GM12864 (cell line): ENCODE measurements around the gene HSPBP1.

ENCODE experiments used
- DNase-seq: peaks from one replicate; pipeline ENCODE4 v3.0.0-alpha.2; 2011; ENCODE audit warnings: low read depth
- H3K4me3 ChIP-seq: 2 replicates; pipeline ENCODE4 v1.5.1; 2011; ENCODE audit warnings: mild to moderate bottlenecking, low read depth, low read length, control low read depth
- CTCF ChIP-seq: IDR thresholded peaks from 2 replicates; pipeline ENCODE4 v1.5.1; 2011; ENCODE audit warnings: low read depth, mild to moderate bottlenecking, moderate library complexity, low read length, control low read depth, inconsistent platforms; ENCODE audit errors: missing control alignments

Gene HSPBP1

GRCh38 chr19:55311397-55311796 is 31.5 kb upstream of the HSPBP1 start:
- no peak for TF ChIP-seq CTCF
- H3K4me3 ChIP-seq: no peak overlapping the region

GRCh38 chr19:55310498-55310897 is 30.6 kb upstream of the HSPBP1 start:
- no peak for DNase-seq
- H3K4me3 ChIP-seq: no peak overlapping the region
- TF ChIP-seq CTCF: no peak

More at GRCh38 chr19:55311397-55311796, 31.5 kb upstream of the HSPBP1 start:
- no peak for DNase-seq

- no peak for DNase-seq
- TF ChIP-seq CTCF: no peak
- no peak overlapping the region for H3K4me3 ChIP-seq
These were observed 29.5 kb upstream of the HSPBP1 start for GRCh38 chr19:55309448-55309847.

GRCh38 chr19:55308281-55308680 is 28.4 kb upstream of the HSPBP1 start:
- TF ChIP-seq CTCF: no peak
- H3K4me3 ChIP-seq: no peak overlapping the region; the same call in 1 of the 2 replicates
- DNase-seq: peak; percentile 42

- DNase-seq: no peak
- no peak for TF ChIP-seq CTCF
- no peak overlapping the region for H3K4me3 ChIP-seq
These were observed 26.8 kb upstream of the HSPBP1 start for GRCh38 chr19:55306712-55307111.

- no peak for DNase-seq
- TF ChIP-seq CTCF: no peak
- no peak overlapping the region for H3K4me3 ChIP-seq
These were observed 26.2 kb upstream of the HSPBP1 start for GRCh38 chr19:55305983-55306562.

- no peak for TF ChIP-seq CTCF
- no peak overlapping the region for H3K4me3 ChIP-seq
- DNase-seq: no peak
These were observed 25.6 kb upstream of the HSPBP1 start for GRCh38 chr19:55305491-55305890.
